Lung microvascular endothelial cell (primary cell): Measurements from ENCODE around the gene YIPF3. TPM values are rescaled to one million over a fixed set of nuclear protein-coding genes. Genes with fewer than 3 reads are reported as not detected.

Experiments used
- DNase-seq, 2 donors: peaks; one replicate each; pipeline versions ENCODE4 v3.0.0 to v3.0.0-alpha.2; 2010; ENCODE audit warnings: low read depth in 2 of 2
- total RNA-seq: library from RNA; depleted of rRNA; stranded (reverse); fragments of >200 nt; gene quantifications from 2 replicates; pipeline ENCODE4 v1.2.1, GENCODE V29; 2014

YIPF3 gene
- total RNA-seq, 1 donor from 2014 or later, result 137 TPM

GRCh38 chr6:43464337-43464736, 52.4 kb downstream of the YIPF3 start:
- DNase-seq, result no peak

GRCh38 chr6:43461936-43462335, 54.8 kb downstream of the YIPF3 start:
- no peak for DNase-seq

Other genes with a start within 250 kb of the YIPF3 start
- not detected in 2 replicates for gene SLC22A7, start 218.7 kb downstream of the YIPF3 start, total RNA-seq
- not detected in 2 replicates for gene CRIP3, start 208.1 kb downstream of the YIPF3 start, total RNA-seq
- 3.9 and 5.6 TPM in 2 replicates for gene ZNF318, start 147.3 kb downstream of the YIPF3 start, total RNA-seq
- gene ABCC10, start 89.4 kb downstream of the YIPF3 start, total RNA-seq, result 10.2 and 17.1 TPM in 2 replicates
- gene DLK2, start 61.4 kb downstream of the YIPF3 start, total RNA-seq, result 0.22 and 1.2 TPM in 2 replicates
- gene TJAP1, start 39.4 kb downstream of the YIPF3 start, total RNA-seq, result 4.6 and 6.5 TPM in 2 replicates
- gene LRRC73, start 6.6 kb downstream of the YIPF3 start, total RNA-seq, result under 0.01 TPM in 2 replicates
- 23.8 and 27.0 TPM in 2 replicates for gene POLR1C, start 163 bp upstream of the YIPF3 start, total RNA-seq
- gene XPO5, start 59.1 kb upstream of the YIPF3 start, total RNA-seq, result 16.6 and 23.4 TPM in 2 replicates
- 8.1 and 12.6 TPM in 2 replicates for gene POLH, start 59.3 kb upstream of the YIPF3 start, total RNA-seq
- 25.7 and 32.3 TPM in 2 replicates for gene GTPBP2, start 112.3 kb upstream of the YIPF3 start, total RNA-seq
- gene MAD2L1BP, start 118.9 kb upstream of the YIPF3 start, total RNA-seq, result 18.1 and 20.8 TPM in 2 replicates
- gene RSPH9, start 128.1 kb upstream of the YIPF3 start, total RNA-seq, result 0.20 and 0.22 TPM in 2 replicates
- 38.1 and 40.8 TPM in 2 replicates for gene MRPS18A, start 170.9 kb upstream of the YIPF3 start, total RNA-seq